PC-9 (cell line): ENCODE results near the gene ADAMTS2. TPM values are rescaled to one million over a fixed set of nuclear protein-coding genes. Genes with fewer than 3 reads are reported as not detected.

Source experiments
- BruUV-seq: library from RNA; stranded (reverse); fragments of 400-500 nt; replicated peaks from 2 replicates; lab custom pipeline; 2021; lab: Mats Ljungman, UMichigan
- CTCF ChIA-PET: fragments of 300-600 bp; sonication (Branson Sonifier 250); formaldehyde crosslinking; loops from one replicate; lab custom pipeline; 2022; ENCODE audit warnings: antibody characterized with exemption; lab: Charles Lee
- POLR2A ChIA-PET: fragments of 300-600 bp; sonication (Branson Sonifier 250); formaldehyde crosslinking; loops from one replicate; lab custom pipeline; 2022; ENCODE audit warnings: antibody characterized with exemption; ENCODE audit not compliant: unreplicated experiment; lab: Charles Lee
- DNase-seq, 2 experiments: peaks; one replicate each; pipeline versions ENCODE4 v3.0.0 to v3.0.0-alpha.2; 2015 to 2022; ENCODE audit warnings: mixed read lengths in 1 of 2
- H2AFZ ChIP-seq: fragments of 200-600 bp; sonication (generic); 2 replicates; pipeline ENCODE4 v1.8.1; 2017; ENCODE audit warnings: antibody characterized with exemption
- H3F3A ChIP-seq: fragments of 200-600 bp; sonication (generic); 2 replicates; pipeline ENCODE4 v1.8.1; 2017; ENCODE audit warnings: antibody characterized with exemption, mild to moderate bottlenecking, low read depth; ENCODE audit not compliant: insufficient read depth
- H3K27ac ChIP-seq: fragments of 200-600 bp; sonication (generic); 2 replicates; pipeline ENCODE4 v1.6.1; 2016; ENCODE audit warnings: mixed run types
- H3K27me3 ChIP-seq: fragments of 200-600 bp; sonication (generic); 2 replicates; pipeline ENCODE4 v1.6.1; 2016; ENCODE audit warnings: low read depth, mixed run types; ENCODE audit not compliant: insufficient read depth
- H3K36me3 ChIP-seq: fragments of 200-600 bp; sonication (generic); 2 replicates; pipeline ENCODE4 v1.6.1; 2016; ENCODE audit warnings: low read depth, mixed run types
- H3K4me1 ChIP-seq: fragments of 200-600 bp; sonication (generic); replicated peaks from 2 replicates; pipeline ENCODE4 v1.6.1; 2016; ENCODE audit warnings: mixed run types; ENCODE audit not compliant: insufficient read depth
- H3K4me2 ChIP-seq: fragments of 200-600 bp; sonication (generic); 2 replicates; pipeline ENCODE4 v1.6.1; 2017; ENCODE audit warnings: mixed run types
- H3K4me3 ChIP-seq: fragments of 200-600 bp; sonication (generic); 2 replicates; pipeline ENCODE4 v1.6.1; 2016; ENCODE audit warnings: mixed run types
- H3K79me2 ChIP-seq: fragments of 200-600 bp; sonication (generic); 2 replicates; pipeline ENCODE4 v1.6.1; 2017; ENCODE audit warnings: low read depth, mixed run types
- H3K9me2 ChIP-seq: fragments of 200-600 bp; sonication (generic); 2 replicates; pipeline ENCODE4 v1.8.1; 2017; ENCODE audit warnings: mild to moderate bottlenecking; ENCODE audit not compliant: insufficient read depth
- H3K9me3 ChIP-seq: fragments of 200-600 bp; sonication (generic); 2 replicates; pipeline ENCODE4 v1.8.1; 2016; ENCODE audit warnings: low read depth; ENCODE audit not compliant: insufficient read depth
- H4K20me1 ChIP-seq: fragments of 200-600 bp; sonication (generic); 2 replicates; pipeline ENCODE4 v1.8.1; 2017; ENCODE audit not compliant: insufficient read depth
- EZH2 ChIP-seq: fragments of 200-600 bp; sonication (generic); IDR thresholded peaks from 2 replicates; pipeline ENCODE4 v1.8.0; 2017; ENCODE audit warnings: antibody characterized with exemption, low read depth
- intact Hi-C: fragments of 100-400 bp; cut with micrococcal nuclease; formaldehyde crosslinking; loops from one replicate; pipeline ENCODE4 v1.10.0; 2022; ENCODE audit not compliant: unreplicated experiment
- total RNA-seq: library from RNA; stranded (reverse); gene quantifications from 2 replicates; pipeline ENCODE4 v1.2.3, GENCODE V29; 2021
- TF ChIP-seq, protein P1 (sequence below): fragments of 200-600 bp; sonication (generic); conservative IDR thresholded peaks from 2 replicates; pipeline ENCODE4 v1.6.1; 2017; ENCODE audit warnings: mixed run types, antibody characterized with exemption, mild to moderate bottlenecking, moderate library complexity

The ADAMTS2 gene
- total RNA-seq, 1 experiment from 2014 or later = not detected

DNA sequence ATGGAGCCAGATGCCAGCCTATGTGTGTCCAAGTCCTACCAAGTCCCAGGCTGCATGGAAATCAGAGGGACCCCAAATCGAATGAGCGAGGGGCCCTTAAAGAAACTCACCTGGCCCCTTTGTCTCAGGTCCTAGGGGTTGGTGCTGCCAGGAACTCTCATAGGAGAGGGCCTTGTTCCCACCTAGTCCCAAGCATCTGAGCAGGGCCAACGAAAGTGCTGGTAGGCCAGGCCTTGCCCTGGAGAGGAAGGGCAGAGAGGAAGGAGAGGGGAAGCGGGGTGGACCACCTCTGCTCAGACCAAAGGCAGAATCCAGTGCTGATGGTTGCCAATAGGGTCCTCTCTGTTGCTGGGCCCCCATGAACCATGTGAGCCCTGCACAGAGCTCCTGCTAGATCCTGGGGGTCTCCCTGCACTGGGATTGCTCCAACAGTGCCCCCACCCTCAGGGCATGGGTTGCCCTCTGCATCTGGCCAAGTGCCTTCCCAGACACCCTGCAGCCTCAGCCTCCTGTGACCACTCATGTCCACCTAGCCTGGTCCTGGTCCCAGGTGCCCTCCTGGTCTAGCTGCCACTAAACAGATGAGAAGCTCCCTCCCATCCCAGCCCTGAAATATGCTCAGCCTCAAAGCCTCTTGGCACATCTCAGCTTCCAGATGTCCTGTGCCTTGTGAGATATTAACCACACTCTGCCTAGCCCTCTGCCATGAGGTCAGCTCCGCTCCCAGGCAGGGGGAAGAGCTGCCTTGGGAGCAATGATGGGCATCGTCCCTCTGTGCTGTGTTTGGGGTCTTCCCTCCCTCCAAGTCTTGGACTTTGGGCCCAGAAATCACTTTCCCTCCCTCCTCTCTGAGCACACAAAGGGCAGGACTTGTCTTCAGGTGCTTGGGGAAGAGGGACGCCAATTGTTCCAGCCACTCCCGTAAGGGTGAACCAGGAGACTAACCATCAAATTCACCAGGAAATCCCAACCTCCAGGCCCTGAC is 109.6 kb downstream of the ADAMTS2 start:
- intact Hi-C loops = no loop called here
- no peaks in the 10 kb centered on the region for H3K9me3 ChIP-seq
- H3K4me2 ChIP-seq = no peak overlapping the region
- no peaks in the 10 kb centered on the region for H3K79me2 ChIP-seq
- no peak overlapping the region for H2AFZ ChIP-seq
- H4K20me1 ChIP-seq = no peaks in the 10 kb centered on the region
- no peak for TF ChIP-seq EZH2
- TF ChIP-seq, protein P1, sequence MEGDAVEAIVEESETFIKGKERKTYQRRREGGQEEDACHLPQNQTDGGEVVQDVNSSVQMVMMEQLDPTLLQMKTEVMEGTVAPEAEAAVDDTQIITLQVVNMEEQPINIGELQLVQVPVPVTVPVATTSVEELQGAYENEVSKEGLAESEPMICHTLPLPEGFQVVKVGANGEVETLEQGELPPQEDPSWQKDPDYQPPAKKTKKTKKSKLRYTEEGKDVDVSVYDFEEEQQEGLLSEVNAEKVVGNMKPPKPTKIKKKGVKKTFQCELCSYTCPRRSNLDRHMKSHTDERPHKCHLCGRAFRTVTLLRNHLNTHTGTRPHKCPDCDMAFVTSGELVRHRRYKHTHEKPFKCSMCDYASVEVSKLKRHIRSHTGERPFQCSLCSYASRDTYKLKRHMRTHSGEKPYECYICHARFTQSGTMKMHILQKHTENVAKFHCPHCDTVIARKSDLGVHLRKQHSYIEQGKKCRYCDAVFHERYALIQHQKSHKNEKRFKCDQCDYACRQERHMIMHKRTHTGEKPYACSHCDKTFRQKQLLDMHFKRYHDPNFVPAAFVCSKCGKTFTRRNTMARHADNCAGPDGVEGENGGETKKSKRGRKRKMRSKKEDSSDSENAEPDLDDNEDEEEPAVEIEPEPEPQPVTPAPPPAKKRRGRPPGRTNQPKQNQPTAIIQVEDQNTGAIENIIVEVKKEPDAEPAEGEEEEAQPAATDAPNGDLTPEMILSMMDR = no peak
- H3K9me2 ChIP-seq = no peaks in the 10 kb centered on the region
- H3K27me3 ChIP-seq = peaks cover 95% of the 10 kb centered on the region
- H3K36me3 ChIP-seq = no peaks in the 10 kb centered on the region
- no peaks in the 10 kb centered on the region for H3F3A ChIP-seq
- CTCF ChIA-PET = no interaction called here
- H3K27ac ChIP-seq = no peak overlapping the region
- POLR2A ChIA-PET = no interaction called here
- no peak for DNase-seq
- no peaks in the 10 kb centered on the region for H3K4me1 ChIP-seq
- BruUV-seq = no TSS peak
- H3K4me3 ChIP-seq = no peak overlapping the region

DNA sequence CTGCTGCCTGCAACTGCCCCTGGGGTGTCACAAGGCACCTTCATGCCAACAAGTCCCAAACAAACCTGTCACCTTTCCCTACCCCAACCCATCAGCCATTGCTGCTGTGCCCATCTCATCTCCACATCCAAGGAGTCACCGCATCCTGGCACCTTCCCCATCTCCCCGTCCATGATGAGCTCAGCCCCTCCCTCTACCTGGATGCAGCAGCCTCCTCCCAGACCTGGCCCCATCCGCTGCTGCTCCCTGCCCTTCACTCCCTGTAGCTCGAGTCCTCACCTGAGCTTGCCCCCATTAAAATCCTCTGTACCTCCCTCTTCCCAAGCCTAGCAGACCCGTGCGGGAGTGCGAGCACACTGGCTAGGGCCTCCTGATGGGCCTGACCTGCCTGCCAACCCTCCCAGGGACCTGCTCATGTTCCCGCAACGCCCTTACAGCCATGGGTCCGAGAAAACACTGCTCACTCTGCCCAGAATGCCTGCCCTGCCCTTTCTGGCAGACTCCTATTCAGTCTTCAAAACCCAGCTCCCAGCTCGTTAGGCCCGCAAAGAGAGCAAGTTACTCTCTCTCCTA is 110.6 kb downstream of the ADAMTS2 start:
- no peaks in the 10 kb centered on the region for H3K79me2 ChIP-seq
- CTCF ChIA-PET = no interaction called here
- no TSS peak for BruUV-seq

DNA sequence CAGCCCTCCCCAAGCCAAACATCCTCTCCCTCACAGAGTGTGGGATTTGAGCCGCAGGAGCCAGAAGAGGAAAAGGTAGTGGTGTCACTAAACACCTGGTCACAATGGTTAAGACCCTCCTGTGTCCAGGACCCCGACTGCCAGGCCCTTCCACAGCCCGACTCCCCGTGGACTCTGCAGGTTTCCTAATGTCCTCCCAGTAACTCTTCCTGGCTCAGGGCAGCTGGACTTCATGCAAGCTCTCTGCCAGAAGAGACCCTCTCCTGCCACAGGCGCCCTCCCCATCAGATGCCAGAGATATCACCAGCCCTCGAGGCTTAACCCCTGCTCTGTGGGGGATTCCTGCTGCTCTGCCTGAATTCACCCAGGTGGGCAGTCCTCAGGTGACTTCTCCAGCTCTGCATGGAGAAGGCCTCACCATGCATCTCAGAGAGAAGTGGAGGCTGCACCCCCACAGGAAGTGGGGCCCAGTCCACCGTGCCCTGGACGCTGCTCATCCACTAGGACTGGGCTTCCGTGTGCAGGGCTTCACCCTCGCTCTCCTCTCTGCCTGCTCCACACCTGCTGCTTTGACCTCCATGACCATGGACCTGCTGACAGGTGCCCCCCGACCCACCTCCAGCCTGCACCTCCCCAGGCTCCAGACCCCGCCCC is 111.2 kb downstream of the ADAMTS2 start:
- no peak overlapping the region for H2AFZ ChIP-seq
- H3K27ac ChIP-seq = no peak overlapping the region
- no peaks in the 10 kb centered on the region for H3K4me1 ChIP-seq
- H3K4me3 ChIP-seq = no peak overlapping the region
- ChIA-PET POLR2A (no interaction called here), CTCF (no interaction called here)
- DNase-seq = no peak
- H3K9me3 ChIP-seq = no peaks in the 10 kb centered on the region
- no peaks in the 10 kb centered on the region for H3K9me2 ChIP-seq
- no peaks in the 10 kb centered on the region for H3K36me3 ChIP-seq
- intact Hi-C loops = no loop called here
- peaks cover 94% of the 10 kb centered on the region for H3K27me3 ChIP-seq
- H3F3A ChIP-seq = no peaks in the 10 kb centered on the region
- no TSS peak for BruUV-seq
- H3K79me2 ChIP-seq = no peaks in the 10 kb centered on the region
- TF ChIP-seq, protein P1 = no peak
- no peak for TF ChIP-seq EZH2
- H3K4me2 ChIP-seq = no peak overlapping the region
- no peaks in the 10 kb centered on the region; the same call in 1 of the 2 replicates for H4K20me1 ChIP-seq

More for the DNA sequence above, 110.6 kb downstream of the ADAMTS2 start:
- peaks cover 94% of the 10 kb centered on the region for H3K27me3 ChIP-seq
- no peak for DNase-seq
- no peaks in the 10 kb centered on the region for H3K9me3 ChIP-seq
- H3K9me2 ChIP-seq = no peaks in the 10 kb centered on the region
- no peak overlapping the region for H2AFZ ChIP-seq
- no peak overlapping the region for H3K27ac ChIP-seq
- H3K36me3 ChIP-seq = no peaks in the 10 kb centered on the region
- H3F3A ChIP-seq = no peaks in the 10 kb centered on the region
- POLR2A ChIA-PET = no interaction called here
- H3K4me3 ChIP-seq = no peak overlapping the region
- no peaks in the 10 kb centered on the region; the same call in 1 of the 2 replicates for H4K20me1 ChIP-seq
- TF ChIP-seq, protein P1 = no peak
- no peak for TF ChIP-seq EZH2
- H3K4me1 ChIP-seq = no peaks in the 10 kb centered on the region
- intact Hi-C loops = no loop called here
- no peak overlapping the region for H3K4me2 ChIP-seq
